Measurements from ENCODE around the gene RERE.

The RERE gene

DNA sequence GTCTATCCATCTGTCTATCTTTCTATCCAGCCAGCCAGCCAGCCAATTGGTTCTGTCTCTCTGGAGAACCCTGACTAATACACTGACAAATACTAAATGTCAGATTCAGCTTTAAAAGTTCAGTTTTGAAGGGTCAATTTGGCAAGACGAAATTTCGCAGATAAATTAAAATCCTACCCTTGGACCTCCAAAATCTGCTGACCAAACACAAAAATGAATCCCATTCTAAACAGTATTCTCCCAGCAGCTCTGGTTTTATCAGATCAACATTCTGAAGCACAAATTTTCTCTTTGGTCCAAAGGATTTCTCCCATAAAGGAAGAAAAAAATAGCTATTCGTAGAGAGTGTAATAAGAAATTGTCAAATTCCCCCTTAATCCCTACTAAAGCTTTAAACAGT is 248.6 kb downstream of the RERE start:
- no peaks in the 10 kb centered on the region for H3K9me3 ChIP-seq
- DNase-seq, result no peak
- TF ChIP-seq, protein P1, sequence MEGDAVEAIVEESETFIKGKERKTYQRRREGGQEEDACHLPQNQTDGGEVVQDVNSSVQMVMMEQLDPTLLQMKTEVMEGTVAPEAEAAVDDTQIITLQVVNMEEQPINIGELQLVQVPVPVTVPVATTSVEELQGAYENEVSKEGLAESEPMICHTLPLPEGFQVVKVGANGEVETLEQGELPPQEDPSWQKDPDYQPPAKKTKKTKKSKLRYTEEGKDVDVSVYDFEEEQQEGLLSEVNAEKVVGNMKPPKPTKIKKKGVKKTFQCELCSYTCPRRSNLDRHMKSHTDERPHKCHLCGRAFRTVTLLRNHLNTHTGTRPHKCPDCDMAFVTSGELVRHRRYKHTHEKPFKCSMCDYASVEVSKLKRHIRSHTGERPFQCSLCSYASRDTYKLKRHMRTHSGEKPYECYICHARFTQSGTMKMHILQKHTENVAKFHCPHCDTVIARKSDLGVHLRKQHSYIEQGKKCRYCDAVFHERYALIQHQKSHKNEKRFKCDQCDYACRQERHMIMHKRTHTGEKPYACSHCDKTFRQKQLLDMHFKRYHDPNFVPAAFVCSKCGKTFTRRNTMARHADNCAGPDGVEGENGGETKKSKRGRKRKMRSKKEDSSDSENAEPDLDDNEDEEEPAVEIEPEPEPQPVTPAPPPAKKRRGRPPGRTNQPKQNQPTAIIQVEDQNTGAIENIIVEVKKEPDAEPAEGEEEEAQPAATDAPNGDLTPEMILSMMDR (IDR thresholded peaks at IDR 0.05; ENCODE audit: low read depth, low read length), result no peak
- peaks cover 2% of the 10 kb centered on the region; the same call in 1 of the 2 replicates for H3K4me1 ChIP-seq
- H3K36me3 ChIP-seq, result no peaks in the 10 kb centered on the region
- no peaks in the 10 kb centered on the region for H3K27me3 ChIP-seq
- no peak overlapping the region for H3K4me3 ChIP-seq (ENCODE audit: low read depth, low read length)

GRCh38 chr1:8567146-8567545 is 250.3 kb downstream of the RERE start:
- TF ChIP-seq, protein P1 (IDR thresholded peaks at IDR 0.05; ENCODE audit: low read depth, low read length), result no peak
- DNase-seq, result no peak
- H3K4me1 ChIP-seq, result peaks cover 9% of the 10 kb centered on the region
- no peaks in the 10 kb centered on the region for H3K9me3 ChIP-seq
- H3K36me3 ChIP-seq, result no peaks in the 10 kb centered on the region
- no peak overlapping the region for H3K4me3 ChIP-seq (ENCODE audit: low read depth, low read length)
- no peaks in the 10 kb centered on the region for H3K27me3 ChIP-seq

DNA sequence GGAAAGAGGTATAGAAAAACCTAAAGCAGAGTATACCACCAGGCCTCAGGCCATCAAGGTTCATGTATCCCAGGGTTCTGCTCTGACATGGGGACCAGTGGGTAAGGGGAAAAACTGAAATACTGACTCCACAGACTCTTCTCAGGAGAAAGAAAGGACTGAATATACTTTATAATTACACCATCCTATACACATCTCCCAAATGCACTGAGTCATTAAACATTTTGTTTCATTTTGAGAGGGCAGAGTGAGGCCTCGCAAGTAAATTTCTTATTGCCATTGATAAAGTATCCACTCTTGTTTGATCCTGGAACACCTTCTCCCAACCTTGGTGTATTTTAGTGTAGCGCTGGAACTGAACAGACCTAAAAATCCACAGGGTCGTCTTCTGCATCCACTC is 251.6 kb downstream of the RERE start:
- Histone ChIP-seq H3K36me3 (no peaks in the 10 kb centered on the region), H3K4me3 (ENCODE audit: low read depth, low read length) (no peak overlapping the region), H3K4me1 (peaks cover 9% of the 10 kb centered on the region), H3K9me3 (no peaks in the 10 kb centered on the region), H3K27me3 (no peaks in the 10 kb centered on the region)
- TF ChIP-seq, protein P1 (IDR thresholded peaks at IDR 0.05; ENCODE audit: low read depth, low read length), result no peak
- DNase-seq, result no peak

DNA sequence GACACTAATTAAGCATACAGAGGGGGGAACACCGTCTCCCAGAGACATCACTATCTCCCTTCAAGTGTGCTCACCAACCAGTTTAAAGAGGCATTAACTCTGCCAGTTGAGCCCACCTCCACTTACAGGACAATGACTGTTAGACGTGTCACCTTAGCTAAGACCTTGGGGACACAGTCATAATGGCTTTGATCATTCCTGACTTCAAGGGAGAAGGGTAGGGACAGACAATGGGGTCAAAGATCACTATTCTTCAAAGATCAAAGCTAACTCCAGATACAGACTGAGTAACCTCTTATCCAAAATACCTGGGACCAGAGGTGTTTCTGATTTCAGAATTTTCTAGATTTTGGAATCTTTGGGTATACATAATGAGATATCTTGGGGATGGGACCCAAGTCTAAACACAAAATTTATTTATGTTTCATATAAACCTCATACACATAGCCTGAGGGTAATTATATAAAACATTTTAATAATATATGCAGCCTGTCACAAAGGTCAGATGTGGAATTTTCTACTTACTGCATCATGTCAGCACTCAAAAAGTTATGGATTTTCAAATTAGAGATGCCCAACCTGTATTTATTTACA is 253.4 kb downstream of the RERE start:
- DNase-seq, result no peak
- Histone ChIP-seq H3K27me3 (no peaks in the 10 kb centered on the region), H3K4me3 (ENCODE audit: low read depth, low read length) (no peak overlapping the region), H3K36me3 (no peaks in the 10 kb centered on the region), H3K9me3 (no peaks in the 10 kb centered on the region), H3K4me1 (peaks cover 9% of the 10 kb centered on the region)
- TF ChIP-seq, protein P1 (IDR thresholded peaks at IDR 0.05; ENCODE audit: low read depth, low read length), result no peak

GRCh38 chr1:8562881-8563865 is 254.3 kb downstream of the RERE start:
- TF ChIP-seq, protein P1 (IDR thresholded peaks at IDR 0.05; ENCODE audit: low read depth, low read length), result no peak
- no peak overlapping the region for H3K4me3 ChIP-seq (ENCODE audit: low read depth, low read length)
- no peaks in the 10 kb centered on the region for H3K27me3 ChIP-seq
- H3K9me3 ChIP-seq, result no peaks in the 10 kb centered on the region
- H3K4me1 ChIP-seq, result peaks cover 9% of the 10 kb centered on the region
- no peak for DNase-seq
- H3K36me3 ChIP-seq, result no peaks in the 10 kb centered on the region

GRCh38 chr1:8562222-8562621 is 255.2 kb downstream of the RERE start:
- TF ChIP-seq, protein P1 (IDR thresholded peaks at IDR 0.05; ENCODE audit: low read depth, low read length), result no peak

More at GRCh38 chr1:8562222-8562621, 255.2 kb downstream of the RERE start:
- Histone ChIP-seq H3K27me3 (no peaks in the 10 kb centered on the region), H3K36me3 (no peaks in the 10 kb centered on the region), H3K9me3 (no peaks in the 10 kb centered on the region), H3K4me3 (ENCODE audit: low read depth, low read length) (no peak overlapping the region), H3K4me1 (peaks cover 9% of the 10 kb centered on the region)
- DNase-seq, result no peak
